TTC549 (cell line): ENCODE results near the gene RAP1GAP2.

Experiments used
- FAIRE-seq: peaks from 2 replicates; lab custom pipeline; 2012; peaks lifted over from hg19 to GRCh38; lab: Jason Lieb, UNC

Gene RAP1GAP2

GRCh38 chr17:2786176-2786881, 9.9 kb upstream of the RAP1GAP2 start:
- FAIRE-seq, result peak; percentile 42

- FAIRE-seq, result no peak
Measured at GRCh38 chr17:2789700-2790099, 6.5 kb upstream of the RAP1GAP2 start.

- no peak for FAIRE-seq
Measured at GRCh38 chr17:2792366-2793169, 3.7 kb upstream of the RAP1GAP2 start.

GRCh38 chr17:2794111-2794803, 2.0 kb upstream of the RAP1GAP2 start:
- FAIRE-seq, result no peak

GRCh38 chr17:2795441-2796163, 636 bp upstream of the RAP1GAP2 start:
- FAIRE-seq, result no peak

- FAIRE-seq, result no peak
Measured at GRCh38 chr17:2797226-2797625, 988 bp downstream of the RAP1GAP2 start.

- FAIRE-seq, result no peak
Measured at GRCh38 chr17:2797637-2798036, 1.4 kb downstream of the RAP1GAP2 start.

GRCh38 chr17:2798188-2798587, 1.9 kb downstream of the RAP1GAP2 start:
- no peak for FAIRE-seq

GRCh38 chr17:2798678-2799077, 2.4 kb downstream of the RAP1GAP2 start:
- FAIRE-seq, result no peak

GRCh38 chr17:2799653-2800052, 3.4 kb downstream of the RAP1GAP2 start:
- FAIRE-seq, result no peak

GRCh38 chr17:2800367-2800766, 4.1 kb downstream of the RAP1GAP2 start:
- FAIRE-seq, result no peak

- no peak for FAIRE-seq
Measured at GRCh38 chr17:2801841-2802240, 5.6 kb downstream of the RAP1GAP2 start.

- FAIRE-seq, result no peak
Measured at GRCh38 chr17:2802574-2802973, 6.3 kb downstream of the RAP1GAP2 start.

- no peak for FAIRE-seq
Measured at GRCh38 chr17:2803386-2803785, 7.1 kb downstream of the RAP1GAP2 start.

- no peak for FAIRE-seq
Measured at GRCh38 chr17:2803971-2804370, 7.7 kb downstream of the RAP1GAP2 start.

GRCh38 chr17:2804912-2805311, 8.7 kb downstream of the RAP1GAP2 start:
- no peak for FAIRE-seq

GRCh38 chr17:2805961-2806360, 9.7 kb downstream of the RAP1GAP2 start:
- FAIRE-seq, result no peak

GRCh38 chr17:2808367-2809335, 12.4 kb downstream of the RAP1GAP2 start:
- FAIRE-seq, result no peak

- FAIRE-seq, result no peak
Measured at GRCh38 chr17:2809337-2809736, 13.1 kb downstream of the RAP1GAP2 start.

GRCh38 chr17:2814049-2814448, 17.8 kb downstream of the RAP1GAP2 start:
- no peak for FAIRE-seq
